Measurements from ENCODE around the gene PLEKHM2. TPM values are rescaled to one million over a fixed set of nuclear protein-coding genes. Genes with fewer than 3 reads are reported as not detected.

PLEKHM2 gene
- total and polyA plus RNA-seq, 2 of the 4 experiments (the other 2 are of a cell fraction) = 24.7 to 48.0 TPM

- H3K9ac ChIP-seq (ENCODE audit: low read depth, low read length) = no peak overlapping the region
- H3K27me3 ChIP-seq (ENCODE audit: control insufficient read depth, insufficient read depth, low read length) = no peaks in the 10 kb centered on the region
- peaks cover 8% of the 10 kb centered on the region for H3K4me1 ChIP-seq (ENCODE audit: control insufficient read depth, insufficient read depth, low read length)
- H3K9me1 ChIP-seq (ENCODE audit: insufficient read depth, low read length) = peaks cover 5% of the 10 kb centered on the region
- peak overlapping the region; percentile 45; the same call in 1 of the 2 replicates for H2BK20ac ChIP-seq (ENCODE audit: low read depth, low read length)
- no peaks in the 10 kb centered on the region for H3K79me1 ChIP-seq (ENCODE audit: low read depth in 1 of 2, low read length in 2 of 2)
- H2AK9ac ChIP-seq (replicated peaks; ENCODE audit: low read depth, low read length, poor library complexity) = peak overlapping the region; percentile 86
- H4K20me1 ChIP-seq (ENCODE audit: insufficient read depth, low read length) = no peaks in the 10 kb centered on the region
- peak overlapping the region; percentile 79 for H4K91ac ChIP-seq (ENCODE audit: insufficient read depth, low read depth, low read length)
- peak overlapping the region; percentile 85 for H2AFZ ChIP-seq (replicated peaks; ENCODE audit: low read length, poor library complexity)
- no peak overlapping the region for H3K18ac ChIP-seq (ENCODE audit: low read depth, low read length)
- intact Hi-C loops (cut with micrococcal nuclease) = no loop called here
- H3K4ac ChIP-seq (ENCODE audit: low read depth, low read length) = peak overlapping the region; percentile 82; the same call in 1 of the 2 replicates
- in situ Hi-C loops (cut with MboI; ENCODE audit: low sequenced_read_pairs) = no loop called here
- H2BK15ac ChIP-seq (ENCODE audit: low read depth, low read length) = 0 out of 3 replicates have a peak overlapping the region, but pooled peaks have one; percentile 44
- no peak overlapping the region; the same call in 1 of the 2 replicates for H4K5ac ChIP-seq (ENCODE audit: low read depth, low read length)
- H3K23ac ChIP-seq (ENCODE audit: low read depth, low read length) = no peak overlapping the region
- H3K36me3 ChIP-seq (ENCODE audit: control insufficient read depth, insufficient read depth, low read length) = no peaks in the 10 kb centered on the region
- peak overlapping the region; percentile 69 for H2AK5ac ChIP-seq (ENCODE audit: low read depth, low read length)
- TF ChIP-seq CTCF (conservative IDR thresholded peaks at IDR 0.05; ENCODE audit: low read depth, low read length) (no peak), USF2 (IDR thresholded peaks at IDR 0.05; ENCODE audit: low read depth, low read length) (no peak), MAFK (IDR thresholded peaks at IDR 0.05; ENCODE audit: low read depth, low read length) (no peak), POLR2A (IDR thresholded peaks at IDR 0.05; ENCODE audit: low read depth, low read length) (no peak), BHLHE40 (IDR thresholded peaks at IDR 0.05; ENCODE audit: low read depth, low read length) (no peak), CEBPB (IDR thresholded peaks at IDR 0.05; ENCODE audit: low read depth, low read length) (no peak), MAZ (IDR thresholded peaks at IDR 0.05; ENCODE audit: borderline replicate concordance, low read depth, low read length) (no peak), MXI1 (IDR thresholded peaks at IDR 0.05; ENCODE audit: borderline replicate concordance, low read depth, low read length) (no peak), CHD1 (IDR thresholded peaks at IDR 0.05; ENCODE audit: low read depth, low read length) (no peak), RCOR1 (IDR thresholded peaks at IDR 0.05; ENCODE audit: insufficient replicate concordance, low read length) (no peak), SMC3 (IDR thresholded peaks at IDR 0.05; ENCODE audit: low read depth, low read length) (no peak), RAD21 (IDR thresholded peaks at IDR 0.05; ENCODE audit: low read length) (no peak), NFE2L2 (IDR thresholded peaks at IDR 0.05; ENCODE audit: low read depth, low read length) (no peak), ELK1 (IDR thresholded peaks at IDR 0.05; ENCODE audit: borderline replicate concordance, low read depth, low read length) (no peak)
- no TSS peak for BruUV-seq (replicated peaks)
- ChIA-PET CTCF (no interaction called here), POLR2A (ENCODE audit: unreplicated experiment) (no interaction called here)
- H3K56ac ChIP-seq (ENCODE audit: extremely low read depth, insufficient read depth, low read length) = no peak overlapping the region
- ATAC-seq (ENCODE audit: low read depth) (no peak), DNase-seq (no peak)
- H3K27ac ChIP-seq (ENCODE audit: insufficient read depth, low read length) = no peak overlapping the region
- H3K4me3 ChIP-seq (ENCODE audit: insufficient read depth, low read depth, low read length) = no peak overlapping the region
- no peak overlapping the region; the same call in 1 of the 2 replicates for H3K14ac ChIP-seq (replicated peaks; ENCODE audit: low read depth, low read length)
- dilution Hi-C loops (cut with HindIII; ENCODE audit: low sequenced_read_pairs, unreplicated experiment) = no loop called here
- H3K9me3 ChIP-seq (ENCODE audit: control insufficient read depth, insufficient read depth, low read length) = no peaks in the 10 kb centered on the region
- H2BK120ac ChIP-seq (ENCODE audit: low read depth, low read length) = peak overlapping the region; percentile 72
- peak overlapping the region; percentile 81 to 88; a peak in 2 of 4 replicates for H4K8ac ChIP-seq (ENCODE audit: low read depth in 2 of 2, low read length in 2 of 2)
- WGBS, 2 experiments (ENCODE audit: extremely low coverage in 2 of 2, insufficient read length in 1 of 2) = 100% methylated on average over 4 of the region's 10 CpGs; no CpG with 5 or more reads in 1 of the 2 experiments
- no peak overlapping the region for H3K4me2 ChIP-seq (ENCODE audit: low read depth, low read length)
- no peak overlapping the region for H2BK5ac ChIP-seq (ENCODE audit: low read depth, low read length, poor library complexity, severe bottlenecking)
Observed at GRCh38 chr1:15748690-15749398, 64.7 kb downstream of the PLEKHM2 start.

Data from IMR-90 (cell line).